Stimulated activated CD4-positive, alpha-beta T cell treated with anti-CD3 and anti-CD28 coated beads, Interleukin-1b, Interleukin-23, amount 100 ng/mL, for 4 hours (primary cell): Measurements from ENCODE around the gene IGDCC3.

Experiments used
- DNase-seq, 2 donors: peaks; one replicate each; pipeline ENCODE4 v3.0.0-alpha.2; 2020; ENCODE audit warnings: low read depth in 2 of 2

Gene IGDCC3

DNA sequence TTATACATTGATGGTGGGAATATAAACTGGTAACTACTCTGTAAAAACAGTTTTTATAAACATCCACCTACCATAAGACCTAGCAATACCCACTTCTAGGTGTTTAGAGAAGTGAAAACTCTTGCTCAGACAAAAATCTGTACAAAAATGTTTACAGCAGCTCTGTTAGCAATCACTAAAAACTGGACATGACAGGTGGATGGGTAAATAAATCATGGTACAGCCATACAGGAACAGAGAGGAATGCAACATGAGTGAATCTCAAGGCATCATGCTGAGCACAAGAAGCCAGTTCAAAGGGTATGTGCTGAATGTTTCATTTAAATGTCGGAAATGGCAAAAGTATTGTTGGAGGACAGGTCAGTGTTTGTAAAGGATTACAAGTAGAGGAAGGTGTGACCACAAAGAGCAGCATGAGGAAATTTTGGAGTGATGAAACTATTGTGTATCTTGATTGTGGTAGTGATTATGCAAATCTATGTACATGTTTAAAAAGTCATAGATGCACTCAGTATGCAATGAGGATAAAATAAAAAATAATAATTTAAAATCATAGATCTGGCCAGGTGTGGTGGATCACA lies 84.8 kb downstream of the IGDCC3 start:
- no peak for DNase-seq

DNA sequence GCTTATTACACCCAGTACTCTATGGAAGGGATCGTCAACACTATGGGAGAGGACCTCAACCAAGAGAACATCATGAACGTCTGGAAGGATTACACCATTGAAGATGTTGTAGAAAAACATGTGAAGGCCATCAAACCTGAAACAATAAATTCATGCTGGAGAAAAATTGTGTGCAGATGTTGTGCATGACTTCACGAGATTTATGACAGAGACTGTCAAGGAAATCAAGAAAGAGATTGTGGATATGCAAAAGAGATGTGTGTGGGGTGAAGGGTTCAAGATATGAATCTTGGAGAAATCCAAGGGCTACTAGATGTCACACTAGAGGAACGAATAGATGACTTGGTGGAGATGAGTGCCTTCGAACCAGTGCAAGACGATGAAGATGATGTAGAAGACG lies 87.6 kb downstream of the IGDCC3 start:
- no peak for DNase-seq

DNA sequence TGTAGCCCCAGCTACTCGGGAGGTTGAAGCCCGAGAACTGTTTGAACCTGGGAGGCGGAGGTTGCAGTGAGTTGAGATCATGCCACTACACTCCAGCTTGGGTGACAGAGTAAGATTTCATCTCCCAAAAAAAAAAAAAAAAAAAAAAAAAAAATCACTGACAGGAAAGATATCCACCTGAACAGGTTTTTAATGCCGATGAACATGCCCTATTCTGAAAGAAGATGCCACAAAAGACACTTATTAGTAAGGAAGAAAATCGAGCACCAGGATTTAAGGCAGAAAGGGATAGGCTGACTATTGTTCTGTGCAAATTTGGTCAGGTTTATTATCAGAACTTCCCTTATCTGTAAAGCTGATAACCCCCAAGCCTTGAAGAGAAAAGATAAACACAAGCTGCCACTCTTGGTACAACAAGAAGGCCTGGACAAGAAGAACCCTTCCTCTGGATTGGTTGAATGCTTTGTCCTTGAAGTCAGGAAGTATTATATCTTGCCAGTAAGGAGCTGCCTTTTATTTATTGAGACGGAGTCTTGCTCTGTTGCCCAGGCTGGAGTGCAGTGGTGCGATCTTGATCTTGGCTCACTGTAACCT lies 88.4 kb downstream of the IGDCC3 start:
- DNase-seq: no peak

DNA sequence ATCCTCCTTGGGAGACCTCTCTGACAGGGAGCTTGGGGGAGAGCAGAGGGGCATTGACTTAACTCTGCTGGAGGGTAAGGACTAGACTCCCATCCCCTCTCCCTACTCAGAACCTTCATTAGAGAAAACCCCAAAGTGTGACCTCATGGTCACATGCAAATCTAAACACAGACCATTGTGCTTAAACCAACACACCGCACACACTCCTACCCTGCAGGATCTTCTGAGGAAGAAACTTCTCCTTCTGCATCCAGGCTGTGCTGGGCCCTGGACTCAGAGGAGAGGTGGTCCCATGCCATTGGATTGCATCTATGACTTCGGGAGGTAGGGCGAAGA lies 90.3 kb downstream of the IGDCC3 start:
- no peak for DNase-seq

GRCh38 chr15:65286704-65287519 lies 90.9 kb downstream of the IGDCC3 start, which contains the start of gene PARP16:
PARP16 (minus strand) TSS chr15:65286883; CDS start chr15:65286426, 457 bp downstream.
- DNase-seq: peak; percentile 89 to 90

GRCh38 chr15:65286069-65286703 lies 91.6 kb downstream of the IGDCC3 start:
- no peak for DNase-seq

GRCh38 chr15:65285291-65286068 lies 92.3 kb downstream of the IGDCC3 start:
- no peak for DNase-seq

DNA sequence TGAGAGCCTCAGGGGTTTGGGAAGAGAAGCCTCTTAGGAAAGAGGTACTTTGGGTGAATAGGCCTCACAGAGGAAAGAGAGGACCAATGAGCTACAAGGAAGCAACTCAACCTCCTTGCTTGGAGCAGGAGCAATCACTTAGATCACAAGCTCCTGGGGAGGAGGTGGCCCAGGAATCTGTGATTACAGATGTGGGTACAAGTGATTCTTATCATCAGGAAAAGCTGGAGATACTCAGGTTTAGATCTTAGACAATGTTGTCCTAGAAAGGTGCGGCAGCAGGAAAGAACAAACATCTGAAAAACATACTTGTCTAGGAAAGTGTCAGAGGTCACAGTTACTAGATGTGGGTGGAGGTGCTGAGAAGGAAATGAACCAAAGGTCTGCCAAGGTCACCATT lies 99.3 kb downstream of the IGDCC3 start:
- DNase-seq: no peak
